DND-41 (cell line): ENCODE results near the gene AREL1.

Experiments
- ATAC-seq: fragments of 200-7000 bp; cut with Tn5 transposase; 3 replicates; pipeline ENCODE4 v1.9.1; 2021; ENCODE audit warnings: low read depth; ENCODE audit not compliant: insufficient read depth
- DNase-seq: peaks from one replicate; pipeline ENCODE4 v3.0.0-alpha.2; 2020
- H2AFZ ChIP-seq: 2 replicates; pipeline ENCODE4 v1.6.0; 2012; ENCODE audit warnings: low read depth, low read length
- H3K27ac ChIP-seq: 2 replicates; pipeline ENCODE4 v1.5.1; 2012; ENCODE audit warnings: low read length, inconsistent platforms
- H3K27me3 ChIP-seq: fragments of 200-600 bp; sonication (generic); 2 replicates; pipeline ENCODE4 v1.6.0; 2012; ENCODE audit warnings: low read length, mild to moderate bottlenecking, inconsistent platforms; ENCODE audit not compliant: insufficient read depth, poor library complexity
- H3K36me3 ChIP-seq: 2 replicates; pipeline ENCODE4 v1.5.1; 2012; ENCODE audit warnings: low read length, inconsistent platforms; ENCODE audit not compliant: insufficient read depth
- H3K4me1 ChIP-seq: 2 replicates; pipeline ENCODE4 v1.5.1; 2012; ENCODE audit warnings: mild to moderate bottlenecking, low read length; ENCODE audit not compliant: insufficient read depth
- H3K4me2 ChIP-seq: 2 replicates; pipeline ENCODE4 v1.6.0; 2012; ENCODE audit warnings: mild to moderate bottlenecking, moderate library complexity, low read length, inconsistent platforms; ENCODE audit not compliant: insufficient read depth
- H3K4me3 ChIP-seq, 2 experiments: fragments of 200-600 bp in 1 of 2; shearing (Covaris generic) in 1 of 2; 2 replicates each; pipeline ENCODE4 v1.5.1; 2012 to 2016; ENCODE audit warnings: inconsistent platforms in 2 of 2, low read length in 2 of 2, mild to moderate bottlenecking in 2 of 2, low read depth in 1 of 2, moderate library complexity in 1 of 2
- H3K79me2 ChIP-seq: 2 replicates; pipeline ENCODE4 v1.6.0; 2012; ENCODE audit warnings: low read length, inconsistent platforms; ENCODE audit not compliant: insufficient read depth
- H3K9ac ChIP-seq: 2 replicates; pipeline ENCODE4 v1.6.0; 2012; ENCODE audit warnings: low read depth, mild to moderate bottlenecking, inconsistent platforms, low read length, moderate library complexity
- H3K9me3 ChIP-seq: 2 replicates; pipeline ENCODE4 v1.5.1; 2012; ENCODE audit warnings: low read length, moderate library complexity, mild to moderate bottlenecking, inconsistent platforms; ENCODE audit not compliant: insufficient read depth, severe bottlenecking
- H4K20me1 ChIP-seq: 2 replicates; pipeline ENCODE4 v1.6.0; 2012; ENCODE audit warnings: low read length; ENCODE audit not compliant: insufficient read depth
- CTCF ChIP-seq: IDR thresholded peaks from 2 replicates; pipeline ENCODE4 v1.5.1; 2012; ENCODE audit warnings: borderline replicate concordance, low read length, moderate library complexity, mild to moderate bottlenecking; ENCODE audit not compliant: poor library complexity, severe bottlenecking; ENCODE audit errors: extremely low read depth
- EZH2 ChIP-seq: IDR thresholded peaks from 3 replicates; pipeline ENCODE4 v1.6.1; 2012; ENCODE audit warnings: borderline replicate concordance, low read depth, mild to moderate bottlenecking, moderate library complexity, low read length, inconsistent platforms; ENCODE audit not compliant: severe bottlenecking

The AREL1 gene

GRCh38 chr14:74682169-74682952, 30.5 kb downstream of the AREL1 start:
- Histone ChIP-seq H3K9ac (no peak overlapping the region), H3K4me1 (peaks cover 16% of the 10 kb centered on the region), H3K4me3 (no peak overlapping the region), H3K9me3 (no peaks in the 10 kb centered on the region), H3K4me2 (no peak overlapping the region), H3K27ac (peak overlapping the region; percentile 29; the same call in 1 of the 2 replicates), H3K27me3 (no peaks in the 10 kb centered on the region), H3K36me3 (peaks cover 72% of the 10 kb centered on the region), H3K79me2 (no peaks in the 10 kb centered on the region), H2AFZ (no peak overlapping the region), H4K20me1 (no peaks in the 10 kb centered on the region)
- ATAC-seq (no peak), DNase-seq (no peak)
- no peak for TF ChIP-seq EZH2
- TF ChIP-seq CTCF = no peak

- DNase-seq = no peak
- Histone ChIP-seq H3K4me2 (no peak overlapping the region), H3K9me3 (no peaks in the 10 kb centered on the region), H2AFZ (no peak overlapping the region), H3K36me3 (peaks cover 70% of the 10 kb centered on the region), H3K27me3 (no peaks in the 10 kb centered on the region), H3K79me2 (no peaks in the 10 kb centered on the region), H3K9ac (no peak overlapping the region), H3K4me1 (no peaks in the 10 kb centered on the region), H3K4me3 (no peak overlapping the region), H4K20me1 (no peaks in the 10 kb centered on the region), H3K27ac (no peak overlapping the region)
- ATAC-seq = no peak
- TF ChIP-seq CTCF (no peak), EZH2 (no peak)
Observed at GRCh38 chr14:74675219-74675618, 37.7 kb downstream of the AREL1 start.

GRCh38 chr14:74673768-74674167, 39.1 kb downstream of the AREL1 start:
- H3K4me2 ChIP-seq = no peak overlapping the region
- peaks cover 80% of the 10 kb centered on the region for H3K36me3 ChIP-seq
- DNase-seq = no peak
- H3K9ac ChIP-seq = no peak overlapping the region
- H3K4me3 ChIP-seq = no peak overlapping the region
- no peaks in the 10 kb centered on the region for H4K20me1 ChIP-seq
- no peaks in the 10 kb centered on the region for H3K27me3 ChIP-seq
- H3K9me3 ChIP-seq = no peaks in the 10 kb centered on the region
- H2AFZ ChIP-seq = no peak overlapping the region
- H3K4me1 ChIP-seq = no peaks in the 10 kb centered on the region
- no peak overlapping the region for H3K27ac ChIP-seq
- no peaks in the 10 kb centered on the region for H3K79me2 ChIP-seq
- no peak for ATAC-seq
- no peak for TF ChIP-seq CTCF
- no peak for TF ChIP-seq EZH2
